ENCODE results near the gene ACAP3.

Gene ACAP3

GRCh38 chr1:1307923-1308755 lies at the start of gene ACAP3, which contains the start of gene PUSL1:
TSS of gene ACAP3 (minus strand) at chr1:1307930. CDS start at chr1:1307815, 115 bp downstream.
TSS of gene PUSL1 (plus strand) at chr1:1308597. CDS start at chr1:1308644, 47 bp downstream.
- TF ChIP-seq, protein P1, sequence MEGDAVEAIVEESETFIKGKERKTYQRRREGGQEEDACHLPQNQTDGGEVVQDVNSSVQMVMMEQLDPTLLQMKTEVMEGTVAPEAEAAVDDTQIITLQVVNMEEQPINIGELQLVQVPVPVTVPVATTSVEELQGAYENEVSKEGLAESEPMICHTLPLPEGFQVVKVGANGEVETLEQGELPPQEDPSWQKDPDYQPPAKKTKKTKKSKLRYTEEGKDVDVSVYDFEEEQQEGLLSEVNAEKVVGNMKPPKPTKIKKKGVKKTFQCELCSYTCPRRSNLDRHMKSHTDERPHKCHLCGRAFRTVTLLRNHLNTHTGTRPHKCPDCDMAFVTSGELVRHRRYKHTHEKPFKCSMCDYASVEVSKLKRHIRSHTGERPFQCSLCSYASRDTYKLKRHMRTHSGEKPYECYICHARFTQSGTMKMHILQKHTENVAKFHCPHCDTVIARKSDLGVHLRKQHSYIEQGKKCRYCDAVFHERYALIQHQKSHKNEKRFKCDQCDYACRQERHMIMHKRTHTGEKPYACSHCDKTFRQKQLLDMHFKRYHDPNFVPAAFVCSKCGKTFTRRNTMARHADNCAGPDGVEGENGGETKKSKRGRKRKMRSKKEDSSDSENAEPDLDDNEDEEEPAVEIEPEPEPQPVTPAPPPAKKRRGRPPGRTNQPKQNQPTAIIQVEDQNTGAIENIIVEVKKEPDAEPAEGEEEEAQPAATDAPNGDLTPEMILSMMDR (IDR thresholded peaks at IDR 0.05; ENCODE audit: low read depth, low read length), result no peak
- H3K4me3 ChIP-seq (ENCODE audit: low read depth, low read length), result peak within 1 kb of the TSS; percentile 87

GRCh38 chr1:1356796-1357401 lies 49.2 kb upstream of the ACAP3 start:
- H3K4me3 ChIP-seq (ENCODE audit: low read depth, low read length), result peak overlapping the region; percentile 96
- TF ChIP-seq, protein P1 (IDR thresholded peaks at IDR 0.05; ENCODE audit: low read depth, low read length), result no peak

- TF ChIP-seq, protein P1 (IDR thresholded peaks at IDR 0.05; ENCODE audit: low read depth, low read length), result no peak
- H3K4me3 ChIP-seq (ENCODE audit: low read depth, low read length), result peak overlapping the region; percentile 96
Observed at GRCh38 chr1:1356166-1356795, 48.6 kb upstream of the ACAP3 start.

GRCh38 chr1:1355416-1355815 lies 47.7 kb upstream of the ACAP3 start:
- TF ChIP-seq, protein P1 (IDR thresholded peaks at IDR 0.05; ENCODE audit: low read depth, low read length), result no peak
- peak overlapping the region; percentile 41 for H3K4me3 ChIP-seq (ENCODE audit: low read depth, low read length)

DNA sequence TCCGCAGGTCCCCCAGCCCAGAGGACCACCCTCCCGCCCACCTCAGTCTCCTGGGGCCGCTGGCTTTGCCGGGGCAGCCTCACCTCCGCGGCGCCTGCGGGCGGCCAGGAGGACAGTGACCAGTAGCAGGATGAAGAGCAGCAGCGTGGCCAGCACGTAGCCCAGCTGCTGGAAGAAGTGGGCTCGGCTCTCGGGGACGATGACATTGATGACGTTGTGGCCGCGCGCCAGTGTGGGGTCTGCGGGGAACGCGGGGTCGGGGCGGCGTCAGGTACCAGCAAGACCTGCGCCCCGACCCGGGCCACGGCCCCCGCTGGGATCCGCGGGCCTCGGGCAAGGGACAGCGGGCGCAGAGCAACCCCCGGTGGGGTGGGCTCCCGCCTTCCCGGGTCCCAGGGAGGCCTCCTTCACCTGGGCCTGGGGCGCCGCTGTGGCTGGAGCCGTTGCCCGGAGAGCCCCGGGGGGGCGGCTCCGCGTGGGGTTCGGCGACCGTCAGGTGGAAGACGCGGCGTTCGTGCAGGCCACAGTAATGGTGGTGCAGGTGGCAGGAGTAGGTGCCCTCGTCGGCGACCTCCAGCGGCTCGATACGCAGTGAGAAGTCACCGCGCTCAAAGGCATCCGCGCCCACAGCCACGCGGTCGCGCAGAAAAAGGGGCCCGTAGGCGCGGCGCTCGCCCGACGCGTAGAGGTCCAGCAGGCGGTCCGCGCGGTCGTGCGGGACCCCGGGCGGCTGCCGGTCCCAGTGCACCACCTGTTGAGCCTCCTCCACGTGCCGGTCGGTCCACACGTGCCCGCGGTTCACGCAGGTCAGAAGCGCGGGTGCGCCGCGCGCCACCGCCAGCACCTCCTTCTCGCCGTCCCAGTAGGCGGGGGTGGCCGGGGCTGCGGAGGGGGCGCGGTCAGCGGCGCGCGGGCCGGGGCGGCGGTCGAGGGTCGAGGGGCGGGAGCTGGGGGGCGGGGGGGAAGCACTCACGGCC lies 46.8 kb upstream of the ACAP3 start:
- H3K4me3 ChIP-seq (ENCODE audit: low read depth, low read length), result no peak overlapping the region
- TF ChIP-seq, protein P1 (IDR thresholded peaks at IDR 0.05; ENCODE audit: low read depth, low read length), result no peak

DNA sequence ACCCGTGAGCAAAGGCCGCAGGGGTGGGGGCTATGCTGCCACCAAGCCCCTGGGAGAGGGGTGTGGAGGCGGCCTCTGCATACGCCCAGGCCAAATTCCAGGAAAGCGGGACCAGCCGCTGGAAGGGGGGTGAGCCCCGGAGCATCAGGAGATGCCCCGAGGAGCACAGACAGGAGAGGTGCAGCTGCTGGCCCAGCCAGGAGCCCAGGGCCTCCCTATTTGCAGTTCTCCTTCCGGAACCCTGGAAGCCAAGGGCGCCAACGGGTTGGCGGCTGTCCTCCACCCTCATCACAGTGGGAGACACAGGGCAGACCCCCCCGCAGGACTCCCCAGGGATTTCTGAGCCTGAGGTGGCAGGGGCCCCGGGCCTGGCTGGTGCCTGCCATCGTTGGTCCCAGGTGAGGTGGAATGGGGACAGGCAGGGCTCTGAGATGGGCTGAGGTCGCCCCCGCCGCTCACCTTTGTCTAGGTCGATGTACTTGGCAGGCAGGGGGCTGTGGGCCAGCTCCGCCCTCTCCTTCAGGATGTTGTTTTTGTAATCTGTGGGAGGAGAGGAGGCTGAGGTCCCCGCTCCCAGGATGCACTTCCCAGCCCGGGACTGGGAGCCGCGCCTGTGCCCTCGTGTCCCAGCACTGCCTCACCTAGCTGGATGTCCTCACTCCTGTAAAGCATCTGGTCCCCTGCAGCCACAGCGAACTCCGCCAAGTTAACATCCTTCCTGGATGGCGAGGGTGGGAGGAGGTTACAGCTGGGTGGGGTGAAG lies 45.8 kb upstream of the ACAP3 start:
- no peak overlapping the region for H3K4me3 ChIP-seq (ENCODE audit: low read depth, low read length)

More for the DNA sequence above, 45.8 kb upstream of the ACAP3 start:
- TF ChIP-seq, protein P1 (IDR thresholded peaks at IDR 0.05; ENCODE audit: low read depth, low read length), result no peak
